ENCODE results near the gene ELK1. TPM values are rescaled to one million over a fixed set of nuclear protein-coding genes. Genes with fewer than 3 reads are reported as not detected.

Gene ELK1
- total and polyA plus RNA-seq, 2 of the 4 experiments (the other 2 are of a cell fraction) = 10.0 to 24.3 TPM

DNA sequence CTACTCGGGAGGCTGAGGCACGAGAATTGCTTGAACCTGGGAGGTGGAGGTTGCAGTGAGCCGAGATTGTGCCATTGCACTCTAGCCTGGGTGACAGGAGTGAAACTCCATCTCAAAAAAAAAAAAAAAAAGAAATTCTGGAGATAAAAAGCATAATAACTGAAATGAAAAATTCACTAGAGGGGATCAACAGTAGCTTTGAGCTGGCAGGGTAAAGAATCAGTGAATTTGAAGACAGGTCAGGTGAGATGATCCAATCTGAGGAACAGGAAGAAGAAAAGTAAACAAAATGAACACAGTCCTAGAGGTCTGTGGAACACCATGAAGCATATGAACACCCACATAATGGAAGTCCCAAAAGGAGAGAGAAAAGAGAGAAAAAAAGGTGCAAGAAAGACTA is 53.1 kb downstream of the ELK1 start:
- POLR2A ChIA-PET (ENCODE audit: unreplicated experiment) = no interaction called here
- H3K4me1 ChIP-seq (ENCODE audit: control insufficient read depth, insufficient read depth, low read length) = peaks cover 7% of the 10 kb centered on the region
- no peaks in the 10 kb centered on the region for H3K79me1 ChIP-seq (ENCODE audit: low read depth in 1 of 2, low read length in 2 of 2)
- no peak overlapping the region for H3K9ac ChIP-seq (ENCODE audit: low read depth, low read length)
- no peak overlapping the region for H3K18ac ChIP-seq (ENCODE audit: low read depth, low read length)
- no peak overlapping the region for H3K4me2 ChIP-seq (ENCODE audit: low read depth, low read length)
- H4K5ac ChIP-seq (ENCODE audit: low read depth, low read length) = no peak overlapping the region
- H2BK15ac ChIP-seq (ENCODE audit: low read depth, low read length) = no peak overlapping the region
- H3K9me1 ChIP-seq (ENCODE audit: insufficient read depth, low read length) = no peaks in the 10 kb centered on the region; the same call in 1 of the 2 replicates
- intact Hi-C loops (cut with micrococcal nuclease) (no loop called here), in situ Hi-C loops (cut with MboI; ENCODE audit: low sequenced_read_pairs) (no loop called here), dilution Hi-C loops (cut with HindIII; ENCODE audit: low sequenced_read_pairs, unreplicated experiment) (no loop called here)
- no peak overlapping the region for H3K4me3 ChIP-seq (ENCODE audit: insufficient read depth, low read depth, low read length)
- no peaks in the 10 kb centered on the region for H3K27me3 ChIP-seq (ENCODE audit: control insufficient read depth, insufficient read depth, low read length)
- ATAC-seq (ENCODE audit: low read depth) (no peak), DNase-seq (no peak)
- no peaks in the 10 kb centered on the region for H3K36me3 ChIP-seq (ENCODE audit: control insufficient read depth, insufficient read depth, low read length)
- H2AK9ac ChIP-seq (replicated peaks; ENCODE audit: low read depth, low read length, poor library complexity) = no peak overlapping the region
- H4K20me1 ChIP-seq (ENCODE audit: insufficient read depth, low read length) = no peaks in the 10 kb centered on the region
- no peak overlapping the region for H4K8ac ChIP-seq (ENCODE audit: low read depth in 2 of 2, low read length in 2 of 2)
- TF ChIP-seq FOS (IDR thresholded peaks at IDR 0.05; ENCODE audit: low read depth, low read length) (no peak), CEBPB (IDR thresholded peaks at IDR 0.05; ENCODE audit: low read depth, low read length) (no peak), NFE2L2 (IDR thresholded peaks at IDR 0.05; ENCODE audit: low read depth, low read length) (no peak), RCOR1 (IDR thresholded peaks at IDR 0.05; ENCODE audit: insufficient replicate concordance, low read length) (no peak), MAZ (IDR thresholded peaks at IDR 0.05; ENCODE audit: borderline replicate concordance, low read depth, low read length) (no peak), MXI1 (IDR thresholded peaks at IDR 0.05; ENCODE audit: borderline replicate concordance, low read depth, low read length) (no peak), MAFK (IDR thresholded peaks at IDR 0.05; ENCODE audit: low read depth, low read length) (no peak), CHD1 (IDR thresholded peaks at IDR 0.05; ENCODE audit: low read depth, low read length) (no peak), SMC3 (IDR thresholded peaks at IDR 0.05; ENCODE audit: low read depth, low read length) (no peak), BHLHE40 (IDR thresholded peaks at IDR 0.05; ENCODE audit: low read depth, low read length) (no peak), RFX5 (IDR thresholded peaks at IDR 0.05; ENCODE audit: low read depth, low read length) (no peak), POLR2A (IDR thresholded peaks at IDR 0.05; ENCODE audit: low read depth, low read length) (no peak), RAD21 (IDR thresholded peaks at IDR 0.05; ENCODE audit: low read length) (no peak)
- TF ChIP-seq, protein P1, sequence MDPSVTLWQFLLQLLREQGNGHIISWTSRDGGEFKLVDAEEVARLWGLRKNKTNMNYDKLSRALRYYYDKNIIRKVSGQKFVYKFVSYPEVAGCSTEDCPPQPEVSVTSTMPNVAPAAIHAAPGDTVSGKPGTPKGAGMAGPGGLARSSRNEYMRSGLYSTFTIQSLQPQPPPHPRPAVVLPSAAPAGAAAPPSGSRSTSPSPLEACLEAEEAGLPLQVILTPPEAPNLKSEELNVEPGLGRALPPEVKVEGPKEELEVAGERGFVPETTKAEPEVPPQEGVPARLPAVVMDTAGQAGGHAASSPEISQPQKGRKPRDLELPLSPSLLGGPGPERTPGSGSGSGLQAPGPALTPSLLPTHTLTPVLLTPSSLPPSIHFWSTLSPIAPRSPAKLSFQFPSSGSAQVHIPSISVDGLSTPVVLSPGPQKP (IDR thresholded peaks at IDR 0.05; ENCODE audit: borderline replicate concordance, low read depth, low read length) = no peak
- TF ChIP-seq, protein P2, sequence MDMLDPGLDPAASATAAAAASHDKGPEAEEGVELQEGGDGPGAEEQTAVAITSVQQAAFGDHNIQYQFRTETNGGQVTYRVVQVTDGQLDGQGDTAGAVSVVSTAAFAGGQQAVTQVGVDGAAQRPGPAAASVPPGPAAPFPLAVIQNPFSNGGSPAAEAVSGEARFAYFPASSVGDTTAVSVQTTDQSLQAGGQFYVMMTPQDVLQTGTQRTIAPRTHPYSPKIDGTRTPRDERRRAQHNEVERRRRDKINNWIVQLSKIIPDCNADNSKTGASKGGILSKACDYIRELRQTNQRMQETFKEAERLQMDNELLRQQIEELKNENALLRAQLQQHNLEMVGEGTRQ (IDR thresholded peaks at IDR 0.05; ENCODE audit: low read depth, low read length) = no peak
- TF ChIP-seq, protein P3, sequence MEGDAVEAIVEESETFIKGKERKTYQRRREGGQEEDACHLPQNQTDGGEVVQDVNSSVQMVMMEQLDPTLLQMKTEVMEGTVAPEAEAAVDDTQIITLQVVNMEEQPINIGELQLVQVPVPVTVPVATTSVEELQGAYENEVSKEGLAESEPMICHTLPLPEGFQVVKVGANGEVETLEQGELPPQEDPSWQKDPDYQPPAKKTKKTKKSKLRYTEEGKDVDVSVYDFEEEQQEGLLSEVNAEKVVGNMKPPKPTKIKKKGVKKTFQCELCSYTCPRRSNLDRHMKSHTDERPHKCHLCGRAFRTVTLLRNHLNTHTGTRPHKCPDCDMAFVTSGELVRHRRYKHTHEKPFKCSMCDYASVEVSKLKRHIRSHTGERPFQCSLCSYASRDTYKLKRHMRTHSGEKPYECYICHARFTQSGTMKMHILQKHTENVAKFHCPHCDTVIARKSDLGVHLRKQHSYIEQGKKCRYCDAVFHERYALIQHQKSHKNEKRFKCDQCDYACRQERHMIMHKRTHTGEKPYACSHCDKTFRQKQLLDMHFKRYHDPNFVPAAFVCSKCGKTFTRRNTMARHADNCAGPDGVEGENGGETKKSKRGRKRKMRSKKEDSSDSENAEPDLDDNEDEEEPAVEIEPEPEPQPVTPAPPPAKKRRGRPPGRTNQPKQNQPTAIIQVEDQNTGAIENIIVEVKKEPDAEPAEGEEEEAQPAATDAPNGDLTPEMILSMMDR (conservative IDR thresholded peaks at IDR 0.05; ENCODE audit: low read depth, low read length) = no peak
- CTCF ChIA-PET = no interaction called here
- H3K56ac ChIP-seq (ENCODE audit: extremely low read depth, insufficient read depth, low read length) = no peak overlapping the region
- no peak overlapping the region for H2BK20ac ChIP-seq (ENCODE audit: low read depth, low read length)
- no CpG with 5 or more reads among the region's 3 CpGs for WGBS, 2 experiments (ENCODE audit: extremely low coverage in 2 of 2, insufficient read length in 1 of 2)
- no peak overlapping the region for H2BK120ac ChIP-seq (ENCODE audit: low read depth, low read length)
- H2AFZ ChIP-seq (replicated peaks; ENCODE audit: low read length, poor library complexity) = no peak overlapping the region
- H3K4ac ChIP-seq (ENCODE audit: low read depth, low read length) = no peak overlapping the region
- H3K23ac ChIP-seq (ENCODE audit: low read depth, low read length) = no peak overlapping the region
- H2AK5ac ChIP-seq (ENCODE audit: low read depth, low read length) = no peak overlapping the region
- no peak overlapping the region for H3K27ac ChIP-seq (ENCODE audit: insufficient read depth, low read length)
- no peak overlapping the region for H2BK5ac ChIP-seq (ENCODE audit: low read depth, low read length, poor library complexity, severe bottlenecking)
- no TSS peak for BruUV-seq (replicated peaks)
- no peak overlapping the region for H4K91ac ChIP-seq (ENCODE audit: insufficient read depth, low read depth, low read length)
- H3K14ac ChIP-seq (replicated peaks; ENCODE audit: low read depth, low read length) = no peak overlapping the region
- peaks cover 3% of the 10 kb centered on the region for H3K9me3 ChIP-seq (ENCODE audit: control insufficient read depth, insufficient read depth, low read length)

Measured in IMR-90 (cell line).